Trophoblast cell (in vitro differentiated cells and primary cell): Measurements from ENCODE around the gene EPX.

Experiments
- DNase-seq, 2 donors: peaks; one replicate each; pipeline ENCODE4 v3.0.0-alpha.2; 2016
- H2AFZ ChIP-seq: 2 replicates; pipeline ENCODE4 v1.6.1; 2013; ENCODE audit warnings: low read length, moderate library complexity, mild to moderate bottlenecking; ENCODE audit not compliant: insufficient read depth, poor library complexity
- H2AK5ac ChIP-seq: 2 replicates; pipeline ENCODE4 v1.6.1; 2013; ENCODE audit warnings: mild to moderate bottlenecking, low read length
- H2BK120ac ChIP-seq: 2 replicates; pipeline ENCODE4 v1.6.1; 2013; ENCODE audit warnings: low read length, mild to moderate bottlenecking, moderate library complexity; ENCODE audit not compliant: insufficient read depth, poor library complexity
- H2BK12ac ChIP-seq: 2 replicates; pipeline ENCODE4 v1.6.1; 2013; ENCODE audit warnings: mild to moderate bottlenecking, low read length, moderate library complexity
- H2BK5ac ChIP-seq: 2 replicates; pipeline ENCODE4 v1.6.1; 2013; ENCODE audit warnings: low read length, low read depth, moderate library complexity, mild to moderate bottlenecking; ENCODE audit not compliant: poor library complexity
- H3K14ac ChIP-seq: 2 replicates; pipeline ENCODE4 v1.6.1; 2013; ENCODE audit warnings: mild to moderate bottlenecking, low read length
- H3K18ac ChIP-seq: 2 replicates; pipeline ENCODE4 v1.6.1; 2013; ENCODE audit warnings: mild to moderate bottlenecking, low read length
- H3K23ac ChIP-seq: 2 replicates; pipeline ENCODE4 v1.6.1; 2013; ENCODE audit warnings: low read length
- H3K27ac ChIP-seq: 2 replicates; pipeline ENCODE4 v1.5.1; 2013; ENCODE audit warnings: low read depth, mild to moderate bottlenecking, inconsistent platforms, low read length, moderate library complexity
- H3K27me3 ChIP-seq: 2 replicates; pipeline ENCODE4 v1.6.1; 2013; ENCODE audit warnings: inconsistent platforms, mild to moderate bottlenecking, low read length, moderate library complexity; ENCODE audit not compliant: insufficient read depth
- H3K36me3 ChIP-seq, 2 experiments: 1 replicate in 1 of 2; 2 replicates in 1 of 2; pipeline ENCODE4 v1.6.1; 2013; ENCODE audit warnings: low read length in 2 of 2, mild to moderate bottlenecking in 2 of 2, moderate library complexity in 1 of 2; ENCODE audit not compliant: insufficient read depth in 2 of 2, control insufficient read depth in 1 of 2
- H3K4ac ChIP-seq: 2 replicates; pipeline ENCODE4 v1.6.1; 2013; ENCODE audit warnings: low read depth, mild to moderate bottlenecking, low read length, moderate library complexity
- H3K4me1 ChIP-seq, 2 experiments: 1 replicate in 1 of 2; 2 replicates in 1 of 2; pipeline ENCODE4 v1.6.1; 2013; ENCODE audit warnings: low read length in 2 of 2, mild to moderate bottlenecking in 2 of 2, moderate library complexity in 1 of 2; ENCODE audit not compliant: insufficient read depth in 2 of 2, control insufficient read depth in 1 of 2
- H3K4me2 ChIP-seq: 2 replicates; pipeline ENCODE4 v1.6.1; 2013; ENCODE audit warnings: inconsistent platforms, mild to moderate bottlenecking, low read length, moderate library complexity
- H3K4me3 ChIP-seq: 2 replicates; pipeline ENCODE4 v1.5.1; 2013; ENCODE audit warnings: mild to moderate bottlenecking, low read depth, low read length, inconsistent platforms
- H3K79me1 ChIP-seq: one replicate; pipeline ENCODE4 v1.6.1; 2013; ENCODE audit warnings: low read length
- H3K79me2 ChIP-seq: 2 replicates; pipeline ENCODE4 v1.6.1; 2013; ENCODE audit warnings: low read length, mild to moderate bottlenecking; ENCODE audit not compliant: control insufficient read depth, insufficient read depth, poor library complexity
- H3K9ac ChIP-seq: 2 replicates; pipeline ENCODE4 v1.6.1; 2013; ENCODE audit warnings: mild to moderate bottlenecking, low read length
- H3K9me3 ChIP-seq: 2 replicates; pipeline ENCODE4 v1.6.1; 2013; ENCODE audit warnings: low read depth, mild to moderate bottlenecking, control low read depth, inconsistent platforms, low read length; ENCODE audit not compliant: insufficient read depth
- H4K12ac ChIP-seq: 2 replicates; pipeline ENCODE4 v1.6.1; 2013; ENCODE audit warnings: low read depth, mild to moderate bottlenecking, low read length, moderate library complexity
- H4K8ac ChIP-seq: 2 replicates; pipeline ENCODE4 v1.6.1; 2013; ENCODE audit warnings: low read depth, mild to moderate bottlenecking, low read length, moderate library complexity
- H4K91ac ChIP-seq: one replicate; pipeline ENCODE4 v1.6.1; 2013; ENCODE audit warnings: low read depth, mild to moderate bottlenecking, low read length, moderate library complexity
- WGBS: extraction: QIAGEN DNeasy Blood & Tissue Kit; methylation state at CpG from one replicate; pipeline ENCODE4 v1.1.7; 2013; ENCODE audit warnings: missing lambda C conversion rate; ENCODE audit not compliant: insufficient read length, insufficient coverage; ENCODE audit errors: extremely low coverage; 5-methylcytosine and 5-hydroxymethylcytosine counted together

EPX gene

GRCh38 chr17:58196610-58197009 lies 4.1 kb downstream of the EPX start:
- Histone ChIP-seq H2BK12ac (no peak overlapping the region), H4K12ac (no peak overlapping the region), H3K23ac (no peak overlapping the region), H4K8ac (no peak overlapping the region), H3K18ac (no peak overlapping the region), H2BK5ac (no peak overlapping the region), H2BK120ac (no peak overlapping the region), H3K4me3 (no peak overlapping the region), H4K91ac (no peak overlapping the region), H3K4ac (no peak overlapping the region), H3K4me2 (no peak overlapping the region), H3K14ac (no peak overlapping the region), H2AFZ (no peak overlapping the region), H3K4me1 (no peaks in the 10 kb centered on the region), H3K9ac (no peak overlapping the region), H3K79me1 (no peaks in the 10 kb centered on the region), H3K9me3 (peaks cover 4% of the 10 kb centered on the region), H3K79me2 (no peaks in the 10 kb centered on the region), H3K36me3 (no peaks in the 10 kb centered on the region), H2AK5ac (no peak overlapping the region), H3K27ac (no peak overlapping the region), H3K27me3 (no peaks in the 10 kb centered on the region)
- DNase-seq, result no peak
- WGBS, result no CpG with 5 or more reads among the region's 7 CpGs

DNA sequence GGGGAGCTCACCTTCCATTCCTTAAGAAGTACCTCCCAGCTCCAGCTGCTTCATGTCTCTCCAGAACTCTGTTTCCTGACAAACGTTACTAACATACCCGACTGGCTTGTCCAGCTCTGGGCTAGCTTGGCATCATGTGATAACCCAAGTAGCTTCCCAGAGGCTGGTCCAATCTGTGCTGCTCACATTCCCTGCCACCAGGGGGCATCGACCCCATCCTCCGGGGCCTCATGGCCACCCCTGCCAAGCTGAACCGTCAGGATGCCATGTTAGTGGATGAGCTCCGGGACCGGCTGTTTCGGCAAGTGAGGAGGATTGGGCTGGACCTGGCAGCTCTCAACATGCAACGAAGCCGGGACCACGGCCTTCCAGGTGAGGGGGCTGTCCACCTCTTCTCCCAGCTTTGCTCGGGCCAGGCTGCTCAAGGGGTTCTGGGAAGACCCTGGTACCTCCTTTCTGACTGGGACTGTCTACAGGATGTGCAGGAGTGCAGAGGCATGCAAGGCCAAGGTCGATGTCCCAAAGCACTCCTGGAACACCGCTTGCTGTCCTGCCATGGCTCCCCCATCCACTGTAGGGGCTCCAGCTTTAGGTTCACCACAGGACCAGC lies 7.6 kb downstream of the EPX start:
- Histone ChIP-seq H3K4me1 (no peaks in the 10 kb centered on the region), H3K9me3 (peaks cover 4% of the 10 kb centered on the region), H2BK5ac (no peak overlapping the region), H3K18ac (no peak overlapping the region), H3K4me2 (no peak overlapping the region), H4K91ac (no peak overlapping the region), H2BK120ac (no peak overlapping the region), H3K36me3 (no peaks in the 10 kb centered on the region), H3K4ac (no peak overlapping the region), H3K27ac (no peak overlapping the region), H3K79me2 (no peaks in the 10 kb centered on the region), H2BK12ac (no peak overlapping the region), H3K14ac (no peak overlapping the region), H2AK5ac (no peak overlapping the region), H3K4me3 (no peak overlapping the region), H3K9ac (no peak overlapping the region), H4K12ac (no peak overlapping the region), H3K27me3 (no peaks in the 10 kb centered on the region), H2AFZ (no peak overlapping the region), H3K23ac (no peak overlapping the region), H4K8ac (no peak overlapping the region), H3K79me1 (no peaks in the 10 kb centered on the region)
- peak in 1 of 2 donors; percentile 47 for DNase-seq
- no CpG with 5 or more reads among the region's 14 CpGs for WGBS

- Histone ChIP-seq H3K4me3 (no peak overlapping the region), H3K79me2 (no peaks in the 10 kb centered on the region), H3K4me1 (no peaks in the 10 kb centered on the region), H2BK5ac (no peak overlapping the region), H2BK120ac (no peak overlapping the region), H2AK5ac (no peak overlapping the region), H2BK12ac (no peak overlapping the region), H4K8ac (no peak overlapping the region), H3K23ac (no peak overlapping the region), H4K91ac (no peak overlapping the region), H2AFZ (no peak overlapping the region), H3K4ac (no peak overlapping the region), H3K27ac (no peak overlapping the region), H3K14ac (no peak overlapping the region), H3K27me3 (no peaks in the 10 kb centered on the region), H3K36me3 (peaks cover 3 to 7% of the 10 kb centered on the region in 2 experiments), H3K4me2 (no peak overlapping the region), H3K79me1 (no peaks in the 10 kb centered on the region), H3K9ac (no peak overlapping the region), H3K18ac (no peak overlapping the region), H3K9me3 (peaks cover 2% of the 10 kb centered on the region), H4K12ac (no peak overlapping the region)
- WGBS, result no CpG with 5 or more reads among the region's 7 CpGs
- no peak for DNase-seq
Measured at GRCh38 chr17:58202859-58203258, 10.3 kb downstream of the EPX start.

DNA sequence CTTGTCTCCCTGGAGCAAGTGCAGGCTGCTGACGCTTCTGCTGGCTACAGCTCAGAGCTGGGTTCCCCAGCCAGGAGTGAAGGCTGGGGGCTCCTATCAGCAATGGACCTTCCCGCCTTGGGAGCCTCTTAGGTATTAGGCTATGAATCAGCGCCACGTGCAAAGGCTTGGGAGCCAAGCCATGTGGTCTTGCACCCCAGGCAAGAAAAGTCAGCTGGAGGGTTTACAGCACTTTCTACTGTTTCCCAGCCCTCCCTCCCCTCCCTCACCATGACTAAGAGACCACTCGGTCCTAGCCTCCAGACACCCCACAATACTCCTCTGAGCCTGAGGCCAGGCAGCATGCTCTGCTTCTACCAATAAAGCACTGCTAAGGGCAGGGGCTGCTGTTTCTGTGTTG lies 12.3 kb downstream of the EPX start:
- Histone ChIP-seq H3K4me2 (no peak overlapping the region), H2BK5ac (no peak overlapping the region), H2BK12ac (no peak overlapping the region), H3K4ac (no peak overlapping the region), H2BK120ac (no peak overlapping the region), H3K18ac (no peak overlapping the region), H4K12ac (no peak overlapping the region), H3K4me3 (no peak overlapping the region), H2AK5ac (no peak overlapping the region), H2AFZ (no peak overlapping the region), H3K14ac (no peak overlapping the region), H3K27me3 (no peaks in the 10 kb centered on the region), H3K79me1 (no peaks in the 10 kb centered on the region), H3K36me3 (peaks cover 5 to 12% of the 10 kb centered on the region in 2 experiments), H3K23ac (no peak overlapping the region), H3K27ac (no peak overlapping the region), H3K4me1 (no peaks in the 10 kb centered on the region), H4K91ac (no peak overlapping the region), H3K9ac (no peak overlapping the region), H3K9me3 (no peaks in the 10 kb centered on the region), H4K8ac (no peak overlapping the region), H3K79me2 (no peaks in the 10 kb centered on the region)
- DNase-seq, result no peak
- WGBS, result no CpG with 5 or more reads among the region's 5 CpGs
